Measurements from ENCODE around the gene ITGA7.
"Not testable (repeated sequence)": the region's sequence is repeated elsewhere in the genome, so short reads cannot be mapped to it uniquely, and the experiment has no call there.

Gene ITGA7

GRCh38 chr12:55676707-55677106, 31.0 kb downstream of the ITGA7 start:
- no peak for DNase-seq

DNA sequence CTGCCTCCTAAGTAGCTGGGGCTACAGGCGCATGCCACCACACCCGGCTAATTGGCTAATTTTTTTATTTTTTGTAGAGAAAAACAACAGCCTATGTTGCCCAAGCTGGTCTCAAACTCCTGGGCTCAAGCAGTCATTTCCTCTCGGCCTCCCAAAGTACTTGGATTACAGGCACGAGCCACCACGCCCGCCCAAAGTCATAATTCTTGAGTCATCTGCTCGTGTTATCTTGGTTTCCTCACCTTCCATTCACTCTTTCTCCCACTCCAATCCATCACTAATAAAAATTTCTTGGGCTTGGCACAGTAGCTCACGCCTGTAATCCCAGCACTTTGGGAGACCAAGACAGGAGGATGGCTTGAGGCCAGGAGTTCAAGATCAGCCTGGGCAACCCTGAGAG, 32.0 kb downstream of the ITGA7 start:
- no peak for DNase-seq

DNA sequence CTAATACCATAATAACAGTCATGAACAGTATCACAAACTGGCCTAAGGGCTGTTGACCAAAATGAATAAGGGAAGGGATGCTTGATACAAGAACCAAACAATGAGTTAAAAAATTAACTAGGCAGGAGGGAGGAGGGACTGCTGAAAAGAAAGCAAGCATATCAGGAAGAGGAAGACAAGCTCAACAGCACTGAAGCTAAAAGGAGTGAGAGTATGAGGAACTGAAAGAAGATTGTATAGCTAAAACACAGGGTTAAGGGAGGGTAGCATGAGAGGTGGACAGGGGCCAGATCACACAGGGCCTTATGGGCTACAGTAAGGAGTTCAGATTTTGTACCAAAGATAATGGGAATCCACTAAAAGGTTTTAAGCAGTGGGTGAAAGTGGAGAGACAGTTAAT, 34.1 kb downstream of the ITGA7 start:
- DNase-seq = no peak

DNA sequence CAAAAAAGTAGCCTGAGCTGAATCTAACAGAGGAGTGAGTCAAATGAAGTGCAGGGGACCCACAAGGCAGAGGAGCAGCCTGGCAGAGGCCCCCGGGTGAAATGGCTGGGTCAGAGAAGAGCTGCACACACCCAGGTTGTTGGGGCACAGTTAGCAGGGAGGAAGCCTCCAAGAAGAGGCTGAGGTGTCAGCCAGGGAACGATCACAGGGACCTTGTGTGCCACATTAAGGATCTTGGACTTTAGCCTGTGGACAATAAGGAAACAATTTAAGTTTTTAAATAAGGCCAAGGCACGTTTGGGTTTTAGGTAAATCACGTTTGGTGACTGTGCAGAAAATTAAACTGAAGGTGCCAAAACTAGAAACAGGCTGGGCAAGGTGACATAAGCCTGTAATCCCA, 36.0 kb downstream of the ITGA7 start:
- no peak for DNase-seq

DNA sequence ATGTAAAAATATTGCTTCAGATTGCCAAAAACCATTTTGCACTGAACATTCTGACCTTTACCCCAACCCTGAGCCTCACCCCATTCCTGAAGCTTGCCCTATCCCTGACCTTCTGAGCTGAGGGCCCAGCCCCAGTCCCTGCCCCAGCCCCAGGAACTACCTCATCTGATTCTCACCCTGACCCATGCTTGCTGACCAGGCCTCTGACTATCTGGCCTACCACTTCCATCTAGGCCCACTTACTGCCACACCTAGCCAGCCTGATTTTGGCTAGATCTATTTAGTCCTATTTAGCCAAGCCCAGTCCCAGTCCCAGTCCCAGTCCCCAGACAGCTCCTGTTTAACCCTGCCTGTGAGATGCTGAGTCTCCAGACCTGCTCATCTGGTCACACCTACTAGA, 37.4 kb downstream of the ITGA7 start:
- DNase-seq = no peak

GRCh38 chr12:55666508-55666907, 41.2 kb downstream of the ITGA7 start:
- DNase-seq = no peak

GRCh38 chr12:55664826-55665225, 42.9 kb downstream of the ITGA7 start:
- DNase-seq = no peak

DNA sequence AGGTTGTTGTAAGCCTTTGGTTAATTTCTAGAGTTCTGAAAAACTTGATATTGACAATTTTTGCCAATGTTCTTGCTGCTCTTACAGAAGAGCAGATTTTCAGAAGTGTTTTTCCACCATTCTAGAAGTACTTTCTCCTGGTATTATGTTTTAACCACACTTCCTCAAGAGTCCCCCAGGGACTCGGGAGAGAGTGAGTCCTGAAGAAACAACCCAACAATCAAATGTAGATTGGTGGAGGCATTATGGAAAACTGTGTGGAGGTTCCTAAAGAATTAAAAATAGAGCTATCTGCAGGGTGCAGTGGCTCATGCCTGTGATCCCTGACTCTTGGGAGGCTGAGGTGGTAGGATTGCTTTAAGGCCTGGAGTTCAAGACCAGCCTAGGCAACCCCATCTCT, 44.3 kb downstream of the ITGA7 start:
- DNase-seq = no peak

DNA sequence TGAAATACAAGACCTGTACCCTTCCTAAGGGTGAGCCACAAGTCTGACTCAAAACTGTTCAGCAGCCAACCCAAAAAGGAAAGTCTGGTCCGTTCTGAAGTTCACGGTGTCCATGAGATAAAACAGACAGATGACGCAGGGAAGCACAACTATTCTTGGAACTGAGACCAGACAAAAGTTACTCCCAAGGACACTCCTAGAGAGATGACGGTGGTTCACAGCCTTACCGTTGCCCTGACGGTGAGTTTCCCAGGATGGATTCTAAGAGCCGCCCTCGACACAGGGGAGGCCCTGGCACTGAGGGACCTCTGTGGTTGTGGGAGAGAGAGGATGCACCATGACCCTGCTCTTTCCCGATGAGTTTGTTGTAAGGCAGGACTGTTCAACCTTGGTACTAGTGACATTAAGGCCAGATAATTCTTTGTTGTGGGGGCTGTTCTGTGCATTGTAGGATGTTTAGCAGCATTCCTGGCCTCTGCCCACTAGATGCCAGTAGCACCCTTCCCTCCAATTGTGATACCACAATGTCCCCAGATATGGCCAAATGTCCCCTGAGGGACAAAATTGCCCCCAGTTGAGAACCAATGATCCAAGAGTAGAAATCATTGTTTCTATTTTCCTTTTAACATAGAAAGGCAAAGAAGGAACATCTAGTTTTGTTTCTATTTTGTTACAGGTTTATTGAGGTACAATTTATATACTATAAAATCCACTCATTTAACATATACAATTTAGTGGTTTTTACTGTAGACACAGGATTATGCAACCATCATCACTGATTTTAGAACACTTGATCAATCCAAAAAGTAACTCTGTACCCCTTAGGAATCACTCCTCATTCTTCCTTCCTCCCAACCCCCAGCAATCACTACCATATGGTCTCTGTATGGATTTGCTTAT, 48.0 kb downstream of the ITGA7 start:
- DNase-seq = no peak

DNA sequence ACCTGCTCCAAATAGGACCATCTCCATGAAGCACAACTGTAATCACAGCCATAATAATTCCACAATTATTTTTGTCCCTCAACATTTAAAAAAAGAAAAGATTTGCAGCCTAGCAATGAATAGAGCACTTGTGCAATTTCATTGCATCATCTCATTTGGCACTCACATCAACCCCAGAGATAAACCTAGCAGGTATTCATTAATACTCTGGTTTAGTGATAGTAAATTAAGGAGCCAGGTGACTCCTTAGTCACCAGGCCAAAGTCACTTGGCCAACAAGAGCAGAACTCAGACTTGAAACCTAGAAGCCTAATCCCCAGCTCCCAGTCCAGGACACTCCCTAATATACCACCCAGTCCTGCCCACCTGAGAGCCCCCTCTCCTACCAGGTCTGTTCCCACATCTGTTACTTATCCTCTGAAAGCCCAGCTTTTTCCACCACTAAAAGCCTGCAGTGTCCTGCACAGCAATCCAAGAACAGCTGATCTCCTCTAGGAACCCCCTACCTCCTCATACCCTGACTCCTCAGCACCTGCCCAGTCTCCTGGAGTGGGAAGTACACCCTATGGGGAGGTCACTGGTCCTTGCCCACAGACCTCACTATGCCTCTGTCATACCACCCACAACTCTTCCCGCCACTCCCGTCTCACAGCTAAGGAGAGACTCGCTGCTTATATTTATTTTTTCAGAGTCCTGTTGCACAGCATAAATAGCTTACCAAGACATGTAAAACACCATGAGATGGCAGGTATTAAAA, 48.9 kb downstream of the ITGA7 start:
- DNase-seq = no peak

DNA sequence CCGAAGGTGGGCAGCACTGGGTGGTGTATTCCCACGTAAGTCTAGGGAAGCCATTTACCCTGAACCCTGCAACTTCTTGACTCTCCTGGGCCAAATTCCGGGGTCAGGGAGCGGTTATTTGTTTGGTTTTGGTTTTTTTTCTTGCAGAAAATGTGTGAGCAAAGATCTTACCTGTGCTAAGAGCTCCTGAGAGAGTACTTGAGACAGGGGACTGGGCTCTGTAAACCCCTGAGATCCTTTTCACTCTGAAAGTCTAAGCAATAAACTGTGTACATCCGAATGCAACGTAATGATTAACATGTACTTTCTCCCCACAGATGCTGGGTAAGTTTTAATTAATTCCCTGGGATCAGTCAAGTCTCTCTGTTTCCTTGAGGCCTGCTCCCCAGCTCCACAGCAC, 49.5 kb downstream of the ITGA7 start:
- no peak for DNase-seq

DNA sequence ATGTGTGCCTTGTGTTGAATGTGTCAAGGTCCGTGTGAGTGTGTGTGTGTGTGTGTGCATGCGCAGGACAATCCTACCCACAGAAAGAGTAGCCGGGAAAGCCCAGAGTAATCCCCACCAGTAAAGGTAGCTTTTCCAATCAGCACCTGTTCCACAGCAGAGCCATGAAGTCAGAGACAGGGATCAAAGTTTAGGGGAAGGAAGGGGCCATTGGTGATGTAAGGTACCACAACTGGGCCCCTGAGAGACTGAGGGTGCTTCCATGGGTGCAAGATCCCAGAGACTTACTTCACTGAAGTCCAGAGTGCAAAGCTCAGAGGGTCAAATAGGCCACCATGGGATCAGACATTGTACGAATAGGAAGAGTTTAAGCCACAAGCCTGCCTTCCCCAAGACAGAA, 50.5 kb downstream of the ITGA7 start:
- DNase-seq = no peak

- DNase-seq = no peak
Observed at GRCh38 chr12:55654511-55655214, 53.0 kb downstream of the ITGA7 start.

- DNase-seq = no peak
Observed at GRCh38 chr12:55653031-55653430, 54.7 kb downstream of the ITGA7 start.

DNA sequence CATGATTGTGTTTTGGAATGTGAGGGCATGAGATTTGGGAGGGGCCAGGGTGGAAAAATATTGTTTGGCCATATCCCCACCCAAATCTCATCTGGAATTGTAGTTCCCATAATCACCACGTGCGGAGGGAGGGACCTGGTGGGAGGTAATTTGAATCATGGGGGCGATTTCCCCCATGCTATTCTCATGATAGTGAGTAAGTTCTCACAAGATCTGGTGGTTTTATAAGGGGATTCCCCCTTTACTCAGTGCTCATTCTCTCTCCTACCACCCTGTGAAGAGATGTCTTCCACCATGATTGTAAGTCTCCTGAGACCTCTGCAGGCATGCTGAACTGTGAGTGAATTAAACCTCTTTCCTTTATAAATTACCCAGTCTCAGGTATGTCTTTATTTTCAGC, 55.4 kb downstream of the ITGA7 start:
- DNase-seq = no peak

DNA sequence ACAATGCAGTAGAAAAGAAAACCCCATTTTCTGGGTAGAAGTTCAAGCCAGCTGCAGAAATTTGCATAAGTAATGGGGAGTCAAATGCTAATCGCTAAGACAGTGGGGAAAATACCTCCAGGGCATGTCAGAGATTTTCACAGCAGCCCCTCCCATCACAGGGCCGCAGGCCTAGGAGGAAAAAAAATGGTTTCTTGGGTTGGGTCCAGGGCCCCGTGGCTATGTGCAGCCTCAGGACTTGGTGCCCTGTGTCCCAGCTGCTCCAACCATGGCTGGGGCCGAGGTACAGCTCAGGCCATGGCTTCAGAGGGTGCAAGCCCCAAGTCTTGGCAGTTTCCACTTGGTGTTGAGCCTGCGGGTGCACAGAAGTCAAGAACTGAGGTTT, 56.4 kb downstream of the ITGA7 start:
- no peak for DNase-seq

- not testable (repeated sequence) for DNase-seq
Observed at GRCh38 chr12:55650620-55651298, 56.9 kb downstream of the ITGA7 start.

- DNase-seq = no peak
Observed at GRCh38 chr12:55647027-55647426, 60.7 kb downstream of the ITGA7 start.

- no peak for DNase-seq
Observed at GRCh38 chr12:55644591-55644990, 63.1 kb downstream of the ITGA7 start.

GRCh38 chr12:55642669-55643068, 65.0 kb downstream of the ITGA7 start:
- no peak for DNase-seq

- no peak for DNase-seq
Observed at GRCh38 chr12:55642267-55642666, 65.4 kb downstream of the ITGA7 start.

DNA sequence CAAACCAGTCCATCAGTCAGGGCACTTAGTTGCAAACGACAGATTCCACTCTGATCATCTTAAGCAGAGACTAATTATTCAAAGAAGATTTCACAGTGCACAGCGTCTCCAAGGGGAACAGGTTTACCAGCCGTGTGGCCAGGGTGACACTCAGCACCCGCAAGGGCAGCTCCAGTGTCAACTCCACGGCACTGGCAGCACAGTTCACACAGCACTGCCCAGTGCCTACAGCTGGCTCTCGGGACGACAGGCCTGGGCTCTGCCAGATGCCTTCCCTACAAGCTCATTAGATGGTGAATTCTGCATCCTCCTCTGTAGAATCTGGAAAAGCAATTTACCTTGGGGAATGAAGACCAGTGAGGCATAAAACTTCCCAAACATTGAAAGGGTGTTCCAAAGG, 66.1 kb downstream of the ITGA7 start:
- no peak for DNase-seq

DNA sequence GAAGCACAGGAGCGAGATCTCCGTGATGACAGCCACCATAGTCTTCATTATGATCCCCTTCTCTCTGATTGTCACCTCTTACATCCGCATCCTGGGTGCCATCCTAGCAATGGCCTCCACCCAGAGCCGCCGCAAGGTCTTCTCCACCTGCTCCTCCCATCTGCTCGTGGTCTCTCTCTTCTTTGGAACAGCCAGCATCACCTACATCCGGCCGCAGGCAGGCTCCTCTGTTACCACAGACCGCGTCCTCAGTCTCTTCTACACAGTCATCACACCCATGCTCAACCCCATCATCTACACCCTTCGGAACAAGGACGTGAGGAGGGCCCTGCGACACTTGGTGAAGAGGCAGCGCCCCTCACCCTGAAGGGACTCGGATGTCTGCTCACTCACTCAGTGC, 70.2 kb downstream of the ITGA7 start:
- no peak for DNase-seq
